Lower leg skin (tissue), 3 donors: ENCODE data around the gene GPR18.

Experiments used
- CTCF ChIP-seq, 3 donors: fragments of 450-650 bp; IDR thresholded peaks; one replicate each; pipeline ENCODE4 v1.5.1; 2016; ENCODE audit warnings: antibody characterized with exemption in 3 of 3, mild to moderate bottlenecking in 3 of 3, moderate library complexity in 2 of 3
- POLR2A ChIP-seq, 2 donors: fragments of 450-650 bp; IDR thresholded peaks; one replicate each; pipeline ENCODE4 v1.6.1; 2016 to 2017; ENCODE audit warnings: antibody characterized with exemption in 2 of 2, mild to moderate bottlenecking in 1 of 2, moderate library complexity in 1 of 2

GRCh38 chr13:99218545-99218944, 39.6 kb downstream of the GPR18 start:
- TF ChIP-seq CTCF (IDR thresholded peaks at IDR 0.05) (no peak), POLR2A (IDR thresholded peaks at IDR 0.05) (no peak)
